GM19240 (cell line): ENCODE results near the gene STPG4.
A peak's percentile ranks its signal among the peaks of the same experiment; 100 is the strongest.

Experiments used
- DNase-seq: peaks from one replicate; pipeline ENCODE4 v3.0.0; 2011; ENCODE audit warnings: low spot score; ENCODE audit not compliant: insufficient read length

Gene STPG4

GRCh38 chr2:47072018-47072691 is 83.0 kb downstream of the STPG4 start:
- no peak for DNase-seq

DNA sequence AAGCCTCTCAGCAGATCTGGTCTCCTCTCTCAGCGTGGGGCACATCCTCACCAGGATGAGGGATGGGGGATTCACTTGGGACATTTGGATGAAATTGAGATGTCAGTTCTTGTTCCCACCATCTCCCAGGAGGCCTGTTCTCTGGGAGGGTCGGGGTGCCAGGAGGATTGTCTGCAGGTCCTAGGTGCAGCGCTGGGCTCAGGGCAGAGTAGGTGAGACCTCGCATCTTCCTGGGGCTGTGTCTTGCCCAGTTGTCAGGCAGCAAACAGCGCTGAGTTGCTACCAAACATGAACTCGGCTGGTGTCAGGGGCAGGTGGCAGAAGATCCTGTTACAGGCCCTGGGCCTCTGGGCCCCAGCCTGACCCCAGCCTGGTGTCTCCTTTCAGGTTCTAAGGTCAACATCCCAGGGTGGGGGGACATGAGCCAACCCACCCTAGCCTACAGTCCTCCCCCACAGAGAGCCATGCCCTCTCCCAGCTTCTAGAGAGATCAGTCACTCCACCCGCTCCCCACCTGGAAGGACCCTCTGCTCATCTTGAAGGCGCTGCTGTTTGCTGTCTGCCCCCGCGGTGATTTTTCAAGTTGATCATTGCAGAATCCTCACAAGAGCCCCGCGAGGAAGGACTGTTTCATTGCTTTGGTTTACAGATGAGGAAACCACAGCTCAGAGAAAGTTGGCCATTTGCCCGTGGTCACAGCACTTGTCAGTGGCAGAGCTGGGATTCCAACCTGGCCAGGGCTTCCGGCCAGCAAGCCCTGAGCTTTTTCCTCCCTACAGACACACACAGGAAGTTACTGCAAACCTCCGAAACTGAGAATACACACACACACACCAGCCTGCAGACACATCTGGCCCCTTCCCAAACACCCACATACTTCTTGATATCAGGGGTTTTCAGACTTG is 83.9 kb downstream of the STPG4 start:
- peak; percentile 61 for DNase-seq

DNA sequence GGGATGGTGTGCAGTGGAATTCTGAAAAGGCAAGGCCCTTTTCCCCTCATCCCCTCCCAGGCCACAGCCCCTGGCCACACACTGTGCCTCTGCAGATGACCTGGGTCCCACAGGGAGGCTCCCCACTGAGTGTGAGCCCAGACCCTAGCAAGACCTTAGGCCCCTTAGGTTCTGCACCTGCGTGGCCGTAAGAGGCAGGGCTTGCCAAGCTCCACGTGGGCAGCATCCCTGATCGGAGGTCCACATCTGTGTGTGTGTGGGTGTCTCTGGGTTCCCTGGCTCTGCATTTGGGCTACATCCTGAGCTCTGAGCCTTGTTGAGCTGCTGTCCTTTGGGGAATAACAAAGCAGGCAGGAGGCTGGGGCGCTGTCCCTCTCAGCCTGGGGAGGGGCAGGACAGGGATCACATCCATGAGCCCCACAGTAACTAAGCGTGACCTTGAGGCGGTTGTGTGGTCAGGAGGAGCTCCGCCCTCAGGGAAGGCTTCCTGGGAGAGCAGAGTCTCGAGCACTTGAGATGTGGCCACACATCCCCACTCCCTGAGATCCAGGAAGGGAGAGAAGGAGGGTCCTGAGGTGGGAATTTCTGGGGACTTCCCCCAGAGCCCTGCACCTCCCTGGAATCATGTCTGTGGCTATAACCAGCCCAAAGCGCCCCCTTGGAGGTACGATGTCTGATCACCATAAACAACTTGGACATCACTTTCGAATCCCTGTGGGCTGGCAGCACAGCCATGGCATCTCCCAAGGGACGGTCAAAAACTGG is 84.8 kb downstream of the STPG4 start:
- no peak for DNase-seq

DNA sequence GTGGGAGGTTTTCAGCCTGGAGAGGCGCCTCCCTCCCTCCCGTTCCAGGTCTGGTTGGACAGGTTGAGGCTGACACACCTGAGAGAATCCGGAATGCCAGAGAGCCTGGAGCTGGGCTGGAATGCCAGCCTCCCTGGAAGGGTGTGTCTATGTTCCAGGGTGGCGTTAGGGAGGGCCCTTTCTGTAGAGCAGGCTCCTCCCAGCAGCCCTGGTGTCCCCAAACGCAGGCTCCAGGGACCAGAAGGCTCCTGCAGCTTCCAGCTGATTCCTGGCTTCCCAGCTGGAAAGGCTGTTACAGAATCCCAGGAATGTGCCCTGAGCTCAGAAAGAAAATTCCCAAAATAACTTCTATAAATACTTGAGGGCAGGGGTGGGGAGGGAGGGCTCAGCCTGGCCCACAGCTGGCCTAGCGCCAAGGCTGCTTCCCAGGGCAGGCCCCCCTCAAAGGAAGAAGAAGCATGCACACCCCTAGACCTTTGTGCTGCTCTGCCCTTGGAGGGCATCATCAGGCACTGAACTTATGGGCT is 85.4 kb downstream of the STPG4 start:
- DNase-seq, result no peak

DNA sequence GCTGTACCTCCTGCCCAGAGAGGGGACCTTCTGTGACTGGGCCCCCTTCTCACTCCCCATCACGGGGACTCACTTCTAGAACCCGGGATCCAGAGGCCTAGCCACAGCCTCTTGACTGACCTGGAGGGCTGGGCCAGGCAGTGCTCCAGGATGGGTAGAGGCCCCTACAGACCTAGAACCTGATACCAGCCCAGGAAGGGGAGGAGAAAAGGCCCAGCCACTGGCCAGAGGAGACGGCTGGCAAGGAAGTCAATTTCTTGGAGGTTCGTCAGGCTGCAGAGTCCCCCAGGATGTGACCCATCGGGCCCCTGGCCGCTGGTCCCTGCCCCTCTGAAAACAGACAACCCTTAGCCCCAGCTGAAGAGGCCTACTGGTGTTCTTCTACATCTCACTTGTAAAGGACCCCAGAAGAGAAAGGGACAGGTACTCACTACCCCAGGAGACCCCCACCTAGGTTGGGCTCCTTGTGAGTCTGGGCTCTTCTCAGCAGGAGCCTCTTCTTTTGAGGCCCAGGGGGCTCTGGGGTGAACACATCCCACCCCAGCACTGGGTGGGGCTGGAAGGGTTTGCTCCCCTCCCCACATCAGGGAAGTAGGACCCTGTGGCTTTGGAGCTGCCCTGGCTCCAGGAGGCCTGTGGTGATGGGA is 86.0 kb downstream of the STPG4 start:
- DNase-seq, result no peak

DNA sequence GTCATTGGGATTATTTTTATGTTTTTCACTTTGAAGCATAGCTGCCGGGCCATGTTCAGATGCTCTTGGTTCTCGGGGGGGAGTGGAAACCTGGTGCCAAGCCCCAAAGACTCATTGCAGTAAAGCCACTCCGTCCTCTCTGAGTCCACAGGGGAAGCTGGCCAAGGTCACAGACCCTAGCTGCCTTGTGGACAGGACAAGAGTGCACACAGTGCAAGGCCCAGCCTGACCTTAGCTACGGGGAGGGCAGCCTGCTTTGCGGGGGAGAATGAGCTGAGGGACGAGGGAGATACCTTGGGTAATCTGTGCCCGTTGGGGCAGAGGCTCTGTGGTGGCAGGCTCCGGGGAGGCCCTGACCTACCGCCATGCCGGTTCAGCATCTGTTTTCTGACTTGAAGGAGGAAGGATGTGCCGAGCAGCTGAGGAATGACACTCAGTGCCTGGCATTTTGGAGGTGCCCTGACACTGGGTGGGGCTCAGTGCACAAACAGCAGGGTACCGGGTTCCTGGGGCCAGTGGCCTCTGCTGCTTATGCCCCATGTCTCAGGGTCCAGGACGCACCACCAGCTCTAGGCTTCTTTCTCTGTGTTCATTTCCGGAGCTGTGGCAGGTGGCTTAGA is 87.2 kb downstream of the STPG4 start:
- DNase-seq, result no peak

DNA sequence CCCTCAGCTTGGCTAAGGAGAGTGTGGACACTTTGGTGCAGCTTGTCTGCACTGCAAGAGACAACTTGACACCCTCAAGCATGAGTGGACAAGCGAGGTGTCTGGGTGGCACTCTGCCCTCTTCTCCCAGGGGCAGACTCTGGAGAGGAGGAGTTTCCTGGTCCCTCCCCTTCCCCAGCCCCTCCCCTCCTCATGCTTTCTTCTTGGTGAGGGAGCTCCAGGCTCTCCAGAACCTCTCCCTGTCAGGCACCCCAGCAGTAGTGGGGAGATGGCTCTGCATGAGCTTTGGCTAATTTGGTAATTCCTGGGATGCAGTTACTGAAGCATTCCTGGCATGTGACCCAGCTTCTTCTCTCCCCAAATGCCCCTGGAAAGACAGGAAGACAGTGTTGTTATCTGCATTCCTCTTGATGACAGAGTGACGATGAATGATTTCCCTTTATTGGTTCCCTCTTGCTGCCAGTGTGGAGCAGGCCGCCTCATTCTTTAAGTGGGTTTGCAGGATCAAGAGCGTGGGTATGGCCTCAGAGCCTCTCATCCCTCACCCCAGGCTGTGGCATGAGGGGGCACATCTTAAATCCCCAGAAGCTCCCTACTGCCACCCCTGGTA is 89.2 kb downstream of the STPG4 start:
- DNase-seq, result no peak

GRCh38 chr2:47065343-47065742 is 89.8 kb downstream of the STPG4 start:
- DNase-seq, result no peak

DNA sequence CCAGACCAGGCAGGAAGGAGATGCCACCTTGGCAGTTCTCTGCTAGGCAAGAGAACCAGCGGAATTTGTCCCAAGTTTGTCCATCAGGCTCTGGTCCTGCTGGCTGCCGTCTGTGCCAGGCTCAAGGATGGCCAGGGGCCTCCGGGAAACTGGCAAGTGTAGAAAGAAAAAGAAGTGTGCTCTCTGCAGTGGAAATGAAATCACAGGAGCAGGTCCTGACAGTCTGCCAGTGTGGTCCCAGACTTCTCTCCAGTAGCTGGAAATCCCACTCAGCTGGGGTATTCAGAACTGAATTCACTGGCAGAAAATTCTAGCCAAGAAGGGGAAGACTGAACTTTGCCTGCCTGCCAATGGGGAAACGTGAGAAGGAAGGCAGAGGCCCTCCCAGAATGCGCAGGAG is 91.0 kb downstream of the STPG4 start:
- no peak for DNase-seq

GRCh38 chr2:47063538-47063930 is 91.6 kb downstream of the STPG4 start:
- no peak for DNase-seq

DNA sequence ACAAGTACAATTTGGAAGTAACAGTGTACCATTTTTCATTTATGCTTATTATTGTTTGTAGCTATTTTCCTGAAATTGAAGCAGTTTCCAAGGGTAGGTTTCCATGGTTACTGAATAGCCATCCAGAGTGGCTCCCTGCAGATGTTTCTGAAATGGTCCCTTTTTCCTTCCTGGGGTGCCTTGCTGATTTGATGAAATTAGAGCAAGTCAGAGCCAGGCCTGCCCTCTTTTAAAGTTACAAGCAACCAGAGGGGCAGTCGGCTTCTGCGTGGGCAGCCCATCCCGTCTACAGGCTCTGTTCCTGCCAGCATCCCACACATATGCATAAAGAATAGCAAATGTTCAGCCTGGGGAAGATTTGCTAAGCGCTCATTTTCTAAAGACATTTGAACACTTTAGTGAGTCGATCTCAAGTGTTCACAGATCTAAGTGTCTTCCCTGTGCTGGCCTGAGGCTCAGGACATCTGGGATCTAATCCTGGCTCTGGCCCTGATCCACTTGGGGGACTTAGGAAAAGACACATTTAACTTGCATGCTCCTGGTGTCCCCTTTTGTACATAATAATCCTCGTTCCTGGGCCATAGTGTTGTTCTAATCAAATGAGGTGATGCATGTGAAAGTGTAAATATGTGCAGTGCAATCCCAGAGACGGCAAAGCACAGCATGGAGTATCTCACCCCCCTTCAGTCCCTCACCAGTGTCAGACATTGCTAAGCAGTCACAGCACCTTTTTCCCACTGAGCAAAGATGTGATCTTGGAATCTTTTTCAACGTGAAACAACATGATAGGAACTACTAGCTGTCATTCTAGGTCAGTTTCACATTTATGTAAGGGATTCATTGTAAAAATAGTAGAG is 92.2 kb downstream of the STPG4 start:
- DNase-seq, result no peak

DNA sequence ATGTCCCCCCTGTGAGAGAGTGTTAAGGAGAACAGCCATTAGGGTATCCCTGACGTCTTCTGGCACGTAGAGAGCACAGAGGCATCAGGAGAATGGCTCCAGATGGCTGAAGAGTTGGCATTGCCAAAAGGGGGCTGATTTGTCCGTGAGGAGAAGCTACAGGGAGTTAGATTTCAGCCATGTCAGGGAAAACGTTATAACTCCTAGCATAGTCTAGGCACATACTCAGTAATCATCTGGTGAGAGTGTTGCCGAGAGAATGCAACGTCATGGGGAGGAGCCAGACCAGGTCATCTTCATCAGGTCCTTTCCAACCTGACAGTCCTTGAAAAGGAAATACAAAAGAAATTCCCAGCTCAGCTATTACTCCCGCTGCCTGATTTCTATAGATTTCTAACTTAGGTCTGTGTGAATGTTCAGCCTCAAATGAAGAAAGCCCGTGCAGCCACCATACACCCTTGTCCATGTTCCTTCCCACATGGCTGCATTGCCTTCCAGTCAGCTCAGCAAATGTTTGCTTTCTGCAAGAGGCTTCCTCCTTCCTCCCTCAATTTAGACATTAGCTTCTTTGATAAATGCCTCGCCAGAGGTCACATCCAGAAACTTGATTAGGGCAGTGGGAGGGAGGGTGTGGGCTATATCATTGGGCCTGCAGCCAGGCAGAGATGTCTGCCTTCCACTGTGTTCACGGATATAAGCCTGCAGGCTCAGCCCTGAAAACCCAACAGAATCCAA is 93.0 kb downstream of the STPG4 start:
- DNase-seq, result no peak

- DNase-seq, result no peak
Observed at GRCh38 chr2:47060652-47061170, 94.4 kb downstream of the STPG4 start.

DNA sequence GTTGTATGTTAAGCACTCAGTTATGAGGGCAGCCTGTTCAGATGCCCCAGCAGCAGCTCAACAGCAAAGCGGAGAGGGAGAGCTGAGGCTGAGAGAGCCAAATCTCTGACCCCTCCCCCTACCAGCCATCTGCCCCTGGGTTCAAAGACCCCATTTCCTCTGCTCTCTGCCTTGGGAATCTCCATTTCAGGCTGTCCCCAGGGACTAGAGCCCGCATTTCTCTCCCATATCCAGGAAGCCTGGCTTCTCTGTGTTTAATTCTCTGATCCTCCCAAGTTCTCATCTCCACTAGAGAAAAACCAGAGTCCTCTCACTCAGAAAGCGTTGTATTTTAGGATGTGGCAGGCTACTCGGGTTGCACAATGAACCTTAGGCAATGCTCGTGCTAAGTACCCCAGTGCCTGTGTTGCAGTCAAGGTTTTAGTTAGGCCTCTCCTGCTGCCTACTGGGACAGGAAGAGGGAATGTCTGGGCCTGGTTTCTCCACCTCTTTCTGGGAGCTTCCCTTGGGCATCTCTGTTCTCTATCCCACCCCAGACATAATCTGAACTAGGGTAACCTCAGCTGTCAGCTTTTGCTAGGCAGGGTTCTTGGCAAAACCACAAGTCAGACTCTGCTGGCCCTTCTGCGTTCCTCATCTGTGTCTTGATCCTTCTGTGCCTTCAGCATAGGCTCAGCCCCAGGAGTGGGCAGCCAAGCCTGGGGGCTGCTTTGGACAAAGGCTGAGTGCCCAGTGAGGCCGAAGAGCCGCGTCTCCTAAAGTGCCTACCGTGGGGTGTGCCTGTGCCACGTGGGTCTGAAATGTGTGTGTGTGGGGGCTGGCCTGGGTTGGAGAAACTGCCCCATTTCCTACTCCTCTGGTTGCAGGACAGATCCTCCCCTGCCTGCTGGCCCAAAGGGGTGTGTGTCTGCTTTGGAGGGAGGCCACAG is 96.8 kb downstream of the STPG4 start:
- no peak for DNase-seq

DNA sequence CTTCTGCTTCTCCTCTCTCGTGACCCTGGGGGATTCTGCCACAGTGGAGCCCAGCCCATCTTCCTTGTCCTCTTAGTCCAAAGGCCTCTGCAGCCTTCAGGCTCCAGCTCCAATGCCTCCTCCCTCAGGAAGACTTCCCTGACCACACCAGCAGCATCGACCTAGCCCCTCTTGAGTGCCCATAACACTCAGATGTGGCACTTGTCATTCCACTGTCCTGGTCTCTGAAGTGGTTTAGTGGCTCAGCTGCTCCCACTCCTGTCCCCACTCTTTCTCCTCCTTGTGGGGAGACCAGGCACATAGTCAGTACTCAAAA is 97.5 kb downstream of the STPG4 start:
- DNase-seq, result no peak

- DNase-seq, result no peak
Observed at GRCh38 chr2:47056868-47057686, 98.0 kb downstream of the STPG4 start.

DNA sequence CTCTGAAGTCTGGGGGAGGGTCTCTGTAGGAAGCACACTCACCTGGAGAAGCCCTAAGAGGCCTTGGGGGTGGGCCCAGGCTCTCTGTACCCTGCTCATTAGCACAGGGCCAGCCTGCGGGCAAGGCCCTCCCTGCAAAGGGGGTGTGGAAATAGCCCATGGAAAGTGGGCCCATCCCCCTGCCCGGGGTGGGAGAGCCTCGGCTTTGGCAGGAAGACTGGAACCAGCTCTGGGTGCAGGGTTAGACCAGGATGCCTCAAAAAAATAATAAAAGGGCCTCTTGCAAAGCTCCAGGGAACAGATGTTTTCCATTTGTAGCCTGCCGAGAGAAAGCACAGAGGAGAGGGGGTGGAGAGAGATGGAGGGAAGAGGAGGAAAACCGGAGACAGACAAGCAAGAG is 98.7 kb downstream of the STPG4 start:
- DNase-seq, result no peak
